HepG2 (cell line): ENCODE results near the gene PRKCE. TPM values are rescaled to one million over a fixed set of nuclear protein-coding genes. Genes with fewer than 3 reads are reported as not detected.

Experiments
- AGO2 ChIP-seq: fragments of 200-400 bp; formaldehyde crosslinking; optimal IDR thresholded peaks from 2 replicates; pipeline ENCODE3; 2017; ENCODE audit warnings: mild to moderate bottlenecking, low read depth, low read length, moderate library complexity
- GFI1 ChIP-seq: sonication (generic); formaldehyde crosslinking; IDR thresholded peaks from 2 replicates; pipeline ENCODE4 v1.5.0; 2020; ENCODE audit warnings: missing genetic modification reagents, mild to moderate bottlenecking, borderline replicate concordance
- HBP1 ChIP-seq: IDR thresholded peaks from 2 replicates; pipeline ENCODE4 v1.6.1; 2016; ENCODE audit warnings: low read depth, control low read depth
- HOXA5 ChIP-seq: sonication (generic); formaldehyde crosslinking; IDR thresholded peaks from 2 replicates; pipeline ENCODE4 v1.4.0; 2020; ENCODE audit warnings: missing genetic modification reagents
- KMT2A ChIP-seq: sonication (generic); formaldehyde crosslinking; IDR thresholded peaks from 2 replicates; pipeline ENCODE4 v1.4.0; 2020; ENCODE audit warnings: missing genetic modification reagents
- MAFF ChIP-seq: IDR thresholded peaks from 2 replicates; pipeline ENCODE4 v1.6.1; 2011; ENCODE audit warnings: low read depth, low read length, improper control_type of control experiment
- MTF2 ChIP-seq: sonication (generic); formaldehyde crosslinking; IDR thresholded peaks from 2 replicates; pipeline ENCODE4 v1.5.0; 2020; ENCODE audit warnings: missing genetic modification reagents, borderline replicate concordance
- MXD1 ChIP-seq: sonication (generic); formaldehyde crosslinking; IDR thresholded peaks from 2 replicates; pipeline ENCODE4 v1.4.0; 2020; ENCODE audit warnings: mild to moderate bottlenecking, missing genetic modification reagents
- NFRKB ChIP-seq: fragments of 450-650 bp; IDR thresholded peaks from 2 replicates; pipeline ENCODE4 v1.6.1; 2017
- PREB ChIP-seq: sonication (generic); formaldehyde crosslinking; IDR thresholded peaks from 2 replicates; pipeline ENCODE4 v1.4.0; 2020; ENCODE audit warnings: missing genetic modification reagents
- RBM39 ChIP-seq: fragments of 200-400 bp; formaldehyde crosslinking; IDR thresholded peaks from one replicate; pipeline ENCODE4 v1.6.1; 2018; ENCODE audit warnings: antibody characterized with exemption, mild to moderate bottlenecking, low read depth, low read length; ENCODE audit not compliant: poor library complexity, severe bottlenecking
- RFX3 ChIP-seq: IDR thresholded peaks from 2 replicates; pipeline ENCODE4 v1.6.1; 2016; ENCODE audit warnings: missing biosample characterization, missing genetic modification reagents
- TARDBP ChIP-seq: sonication (generic); formaldehyde crosslinking; IDR thresholded peaks from 2 replicates; pipeline ENCODE4 v1.8.0; 2022; ENCODE audit warnings: mild to moderate bottlenecking, missing genetic modification reagents
- TP53 ChIP-seq: sonication (generic); formaldehyde crosslinking; conservative IDR thresholded peaks from 2 replicates; pipeline ENCODE4 v1.4.0; 2020; ENCODE audit warnings: missing genetic modification reagents
- ZNF207 ChIP-seq: fragments of 450-650 bp; IDR thresholded peaks from 2 replicates; pipeline ENCODE4 v1.6.1; 2016; ENCODE audit warnings: antibody characterized with exemption, borderline replicate concordance
- ZNF30 ChIP-seq: sonication (generic); formaldehyde crosslinking; IDR thresholded peaks from 2 replicates; pipeline ENCODE4 v1.5.0; 2020; ENCODE audit warnings: mild to moderate bottlenecking, missing genetic modification reagents
- ZNF703 ChIP-seq: sonication (generic); formaldehyde crosslinking; IDR thresholded peaks from 2 replicates; pipeline ENCODE4 v1.5.1; 2020; ENCODE audit warnings: missing genetic modification reagents, mild to moderate bottlenecking, moderate library complexity, borderline replicate concordance
- ZZZ3 ChIP-seq: sonication (generic); formaldehyde crosslinking; IDR thresholded peaks from 2 replicates; pipeline ENCODE4 v1.4.0; 2020; ENCODE audit warnings: missing genetic modification reagents, mild to moderate bottlenecking, borderline replicate concordance
- polyA plus RNA-seq, 8 experiments: library from polyadenylated mRNA; depleted of rRNA in 3 of 8; stranded (reverse) in 7 of 8; unstranded in 1 of 8; fragments of >200 nt; fragmentation: Illumina TruSeq in 4 of 8; extraction: Trizol in 4 of 8; gene quantifications; 2 replicates each; pipeline versions ENCODE4 v1.2.1 to v1.2.3, GENCODE V29; 2011 to 2016; ENCODE audit warnings: low read depth in 4 of 8, missing spikeins in 1 of 8, mixed read lengths in 1 of 8; ENCODE audit not compliant: insufficient read depth in 1 of 8
- total RNA-seq, 5 experiments: library from RNA; depleted of rRNA; stranded (reverse); fragments of >200 nt; fragmentation: Illumina TruSeq; extraction: Trizol; gene quantifications; 2 replicates each; pipeline ENCODE4 v1.2.3, GENCODE V29; 2016; ENCODE audit warnings: low read depth in 1 of 5
- TF ChIP-seq, protein P1 (sequence below): sonication (generic); formaldehyde crosslinking; IDR thresholded peaks from 2 replicates; pipeline ENCODE4 v1.5.1; 2020; ENCODE audit warnings: mild to moderate bottlenecking, missing genetic modification reagents, moderate library complexity
- TF ChIP-seq, protein P2 (sequence below): sonication (generic); formaldehyde crosslinking; IDR thresholded peaks from 2 replicates; pipeline ENCODE4 v1.8.1; 2023; ENCODE audit warnings: missing genetic modification reagents, inconsistent platforms, borderline replicate concordance
- TF ChIP-seq, protein P3 (sequence below): sonication (generic); formaldehyde crosslinking; IDR thresholded peaks from 2 replicates; pipeline ENCODE4 v1.5.0; 2020; ENCODE audit warnings: mild to moderate bottlenecking, missing genetic modification reagents

PRKCE gene
- total and polyA plus RNA-seq, 2 of the 13 experiments (the other 11 are each of a cell fraction or from before 2014, with no cell fraction given), result 1.0 to 3.9 TPM

DNA sequence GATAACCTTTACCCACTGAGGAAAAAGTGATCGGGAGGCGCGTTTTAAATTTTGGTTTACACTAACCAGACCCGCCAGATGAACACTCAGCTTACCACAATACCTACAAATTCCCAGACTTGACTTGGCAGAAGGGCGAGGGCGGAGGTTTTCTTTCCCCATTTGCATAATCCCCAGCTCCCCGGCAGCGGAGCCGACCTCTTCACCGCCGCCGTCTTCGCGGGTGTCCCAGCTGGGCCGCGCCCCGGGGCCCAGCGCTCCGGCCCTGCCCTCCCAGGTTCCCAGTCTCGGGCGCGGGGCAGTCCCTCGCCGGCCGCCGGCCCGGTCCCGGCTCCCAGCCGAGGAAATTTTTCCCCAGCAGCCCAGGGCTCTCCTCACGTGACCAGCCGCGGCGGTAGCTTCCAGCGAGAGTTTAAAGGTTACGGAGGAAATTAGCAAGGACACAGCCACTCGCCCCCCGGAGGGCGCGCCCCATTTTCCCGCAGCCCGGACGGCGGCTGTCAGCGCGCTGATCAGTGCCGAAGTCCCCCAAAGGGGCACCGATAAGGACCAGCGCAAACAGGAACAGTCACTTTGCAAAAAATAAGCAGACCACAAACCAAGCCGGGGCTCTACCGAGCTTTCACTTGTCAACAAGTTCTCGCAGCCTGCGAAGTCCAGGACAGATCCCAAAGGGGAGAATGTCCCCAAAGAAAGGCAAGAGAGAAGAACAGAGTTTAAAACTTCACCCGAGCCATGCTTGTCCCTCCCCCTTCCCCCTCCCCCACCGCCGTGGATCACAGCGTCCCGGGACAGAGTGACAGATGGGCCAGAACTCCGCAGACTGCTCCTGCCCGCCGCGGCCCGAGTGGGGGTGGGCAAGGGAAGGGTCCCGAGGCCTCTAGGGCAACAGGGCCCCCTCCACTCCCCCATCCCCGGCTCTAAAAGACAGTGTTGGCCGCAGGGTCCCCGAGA lies 1.3 kb upstream of the PRKCE start (continued):
- TF ChIP-seq HBP1 (CRISPR knock-in tag) (no peak), MTF2 (CRISPR knock-in tag) (peak; percentile 56; the same call in 1 of the 2 replicates), RFX3 (CRISPR knock-in tag) (no peak), HOXA5 (CRISPR knock-in tag) (no peak; the same call in 1 of the 2 replicates), NFRKB (no peak), ZNF703 (CRISPR knock-in tag) (no peak), KMT2A (CRISPR knock-in tag) (peak; percentile 80; the same call in 1 of the 2 replicates), GFI1 (peak; percentile 26; the same call in 1 of the 2 replicates), RBM39 (no peak), PREB (CRISPR knock-in tag) (no peak), TP53 (no peak), MXD1 (CRISPR knock-in tag) (peak; percentile 10; the same call in 1 of the 2 replicates), ZNF207 (no peak), ZZZ3 (CRISPR knock-in tag) (0 out of 2 replicates have a peak, but pooled peaks have one; percentile 2), ZNF30 (no peak), AGO2 (peak; percentile 56), TARDBP (CRISPR knock-in tag) (0 out of 2 replicates have a peak, but pooled peaks have one; percentile 27), MAFF (no peak)
- TF ChIP-seq, protein P1, sequence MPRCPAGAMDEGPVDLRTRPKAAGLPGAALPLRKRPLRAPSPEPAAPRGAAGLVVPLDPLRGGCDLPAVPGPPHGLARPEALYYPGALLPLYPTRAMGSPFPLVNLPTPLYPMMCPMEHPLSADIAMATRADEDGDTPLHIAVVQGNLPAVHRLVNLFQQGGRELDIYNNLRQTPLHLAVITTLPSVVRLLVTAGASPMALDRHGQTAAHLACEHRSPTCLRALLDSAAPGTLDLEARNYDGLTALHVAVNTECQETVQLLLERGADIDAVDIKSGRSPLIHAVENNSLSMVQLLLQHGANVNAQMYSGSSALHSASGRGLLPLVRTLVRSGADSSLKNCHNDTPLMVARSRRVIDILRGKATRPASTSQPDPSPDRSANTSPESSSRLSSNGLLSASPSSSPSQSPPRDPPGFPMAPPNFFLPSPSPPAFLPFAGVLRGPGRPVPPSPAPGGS (CRISPR knock-in tag), result 0 out of 2 replicates have a peak, but pooled peaks have one; percentile 7
- TF ChIP-seq, protein P2, sequence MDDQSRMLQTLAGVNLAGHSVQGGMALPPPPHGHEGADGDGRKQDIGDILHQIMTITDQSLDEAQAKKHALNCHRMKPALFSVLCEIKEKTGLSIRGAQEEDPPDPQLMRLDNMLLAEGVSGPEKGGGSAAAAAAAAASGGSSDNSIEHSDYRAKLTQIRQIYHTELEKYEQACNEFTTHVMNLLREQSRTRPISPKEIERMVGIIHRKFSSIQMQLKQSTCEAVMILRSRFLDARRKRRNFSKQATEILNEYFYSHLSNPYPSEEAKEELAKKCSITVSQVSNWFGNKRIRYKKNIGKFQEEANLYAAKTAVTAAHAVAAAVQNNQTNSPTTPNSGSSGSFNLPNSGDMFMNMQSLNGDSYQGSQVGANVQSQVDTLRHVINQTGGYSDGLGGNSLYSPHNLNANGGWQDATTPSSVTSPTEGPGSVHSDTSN (CRISPR knock-in tag), result no peak
- TF ChIP-seq, protein P3, sequence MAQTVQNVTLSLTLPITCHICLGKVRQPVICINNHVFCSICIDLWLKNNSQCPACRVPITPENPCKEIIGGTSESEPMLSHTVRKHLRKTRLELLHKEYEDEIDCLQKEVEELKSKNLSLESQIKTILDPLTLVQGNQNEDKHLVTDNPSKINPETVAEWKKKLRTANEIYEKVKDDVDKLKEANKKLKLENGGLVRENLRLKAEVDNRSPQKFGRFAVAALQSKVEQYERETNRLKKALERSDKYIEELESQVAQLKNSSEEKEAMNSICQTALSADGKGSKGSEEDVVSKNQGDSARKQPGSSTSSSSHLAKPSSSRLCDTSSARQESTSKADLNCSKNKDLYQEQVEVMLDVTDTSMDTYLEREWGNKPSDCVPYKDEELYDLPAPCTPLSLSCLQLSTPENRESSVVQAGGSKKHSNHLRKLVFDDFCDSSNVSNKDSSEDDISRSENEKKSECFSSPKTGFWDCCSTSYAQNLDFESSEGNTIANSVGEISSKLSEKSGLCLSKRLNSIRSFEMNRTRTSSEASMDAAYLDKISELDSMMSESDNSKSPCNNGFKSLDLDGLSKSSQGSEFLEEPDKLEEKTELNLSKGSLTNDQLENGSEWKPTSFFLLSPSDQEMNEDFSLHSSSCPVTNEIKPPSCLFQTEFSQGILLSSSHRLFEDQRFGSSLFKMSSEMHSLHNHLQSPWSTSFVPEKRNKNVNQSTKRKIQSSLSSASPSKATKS (CRISPR knock-in tag), result no peak
